A673 (cell line): Measurements from ENCODE around the gene PRICKLE1. TPM values are rescaled to one million over a fixed set of nuclear protein-coding genes. Genes with fewer than 3 reads are reported as not detected.

ENCODE experiments used
- BruUV-seq: library from RNA; stranded (reverse); fragments of 400-500 nt; replicated peaks from 2 replicates; lab custom pipeline; 2021; lab: Mats Ljungman, UMichigan
- CTCF ChIA-PET: fragments of 300-600 bp; sonication (Branson Sonifier 250); formaldehyde crosslinking; loops from one replicate; lab custom pipeline; 2022; ENCODE audit warnings: antibody characterized with exemption; lab: Charles Lee
- POLR2A ChIA-PET: fragments of 300-600 bp; sonication (Branson Sonifier 250); formaldehyde crosslinking; loops from one replicate; lab custom pipeline; 2022; ENCODE audit warnings: antibody characterized with exemption; ENCODE audit not compliant: low non-redundant PET; lab: Charles Lee
- DNase-seq: peaks from one replicate; pipeline ENCODE4 v3.0.0-alpha.2; 2015; ENCODE audit warnings: low spot score
- H3K27ac ChIP-seq: fragments of 200-600 bp; sonication (generic); 2 replicates; pipeline ENCODE4 v1.5.1; 2016; ENCODE audit warnings: mixed run types, low read depth, mild to moderate bottlenecking, mixed read lengths, antibody characterized with exemption, low read length; ENCODE audit not compliant: poor library complexity, severe bottlenecking
- H3K27me3 ChIP-seq: fragments of 200-600 bp; sonication (generic); replicated peaks from 2 replicates; pipeline ENCODE4 v1.6.1; 2017; ENCODE audit warnings: mixed run types, low read depth, mild to moderate bottlenecking, mixed read lengths, antibody characterized with exemption, low read length; ENCODE audit not compliant: insufficient read depth, poor library complexity
- H3K36me3 ChIP-seq: fragments of 200-600 bp; sonication (generic); 2 replicates; pipeline ENCODE4 v1.6.1; 2016; ENCODE audit warnings: mixed run types, mild to moderate bottlenecking, mixed read lengths, antibody characterized with exemption, low read length; ENCODE audit not compliant: insufficient read depth, poor library complexity, severe bottlenecking
- H3K4me1 ChIP-seq: fragments of 200-600 bp; sonication (generic); 2 replicates; pipeline ENCODE4 v1.6.1; 2017; ENCODE audit warnings: mixed run types, mild to moderate bottlenecking, mixed read lengths, antibody characterized with exemption, low read length; ENCODE audit not compliant: insufficient read depth, poor library complexity, severe bottlenecking
- H3K4me3 ChIP-seq: fragments of 200-600 bp; sonication (generic); 2 replicates; pipeline ENCODE4 v1.5.1; 2016; ENCODE audit warnings: low read depth, mixed run types, mild to moderate bottlenecking, mixed read lengths, low read length; ENCODE audit not compliant: poor library complexity, severe bottlenecking
- H3K9me3 ChIP-seq: fragments of 200-600 bp; sonication (generic); 2 replicates; pipeline ENCODE4 v1.6.1; 2016; ENCODE audit warnings: mixed run types, low read depth, mild to moderate bottlenecking, mixed read lengths, antibody characterized with exemption, low read length; ENCODE audit not compliant: poor library complexity, severe bottlenecking
- CTCF ChIP-seq: fragments of 300-800, 200-600 bp; sonication (generic); conservative IDR thresholded peaks from 2 replicates; pipeline ENCODE4 v1.5.1; 2017; ENCODE audit warnings: low read depth, mild to moderate bottlenecking, antibody characterized with exemption, low read length, moderate library complexity, mixed read lengths
- EZH2 ChIP-seq: fragments of 200-600 bp; sonication (generic); IDR thresholded peaks from 2 replicates; pipeline ENCODE4 v1.6.1; 2017; ENCODE audit warnings: borderline replicate concordance, low read depth, mild to moderate bottlenecking, mixed read lengths, antibody characterized with exemption, low read length; ENCODE audit not compliant: poor library complexity, severe bottlenecking
- intact Hi-C: fragments of 100-400 bp; cut with micrococcal nuclease; formaldehyde crosslinking; loops from one replicate; pipeline ENCODE4 v1.10.0; 2022; ENCODE audit not compliant: unreplicated experiment
- total RNA-seq: library from RNA; stranded (reverse); gene quantifications from 2 replicates; pipeline ENCODE4 v1.2.3, GENCODE V29; 2021

The PRICKLE1 gene
- total RNA-seq, 1 experiment from 2014 or later = 1.1 TPM

GRCh38 chr12:42524716-42525115 lies 64.8 kb downstream of the PRICKLE1 start:
- TF ChIP-seq EZH2 = no peak
- TF ChIP-seq CTCF = no peak
- no peak overlapping the region for H3K4me3 ChIP-seq
- intact Hi-C loops = no loop called here
- ChIA-PET CTCF (no interaction called here), POLR2A (no interaction called here)
- H3K36me3 ChIP-seq = no peaks in the 10 kb centered on the region
- DNase-seq = no peak
- H3K9me3 ChIP-seq = no peaks in the 10 kb centered on the region
- BruUV-seq = no TSS peak
- H3K4me1 ChIP-seq = no peaks in the 10 kb centered on the region
- no peaks in the 10 kb centered on the region for H3K27me3 ChIP-seq
- H3K27ac ChIP-seq = no peak overlapping the region

- intact Hi-C loops = no loop called here
- ChIA-PET CTCF (interaction anchor here (0.7 kb wide), 1 partner anchor 1097 kb away, joined by 7 read pairs; no protein-coding TSS in a partner anchor), POLR2A (no interaction called here)
- Histone ChIP-seq H3K27me3 (no peaks in the 10 kb centered on the region), H3K36me3 (no peaks in the 10 kb centered on the region), H3K4me3 (no peak overlapping the region), H3K27ac (no peak overlapping the region), H3K9me3 (no peaks in the 10 kb centered on the region), H3K4me1 (no peaks in the 10 kb centered on the region)
- no peak for DNase-seq
- TF ChIP-seq CTCF = no peak
- no peak for TF ChIP-seq EZH2
- no TSS peak for BruUV-seq
Observed at GRCh38 chr12:42516573-42516972, 73.0 kb downstream of the PRICKLE1 start.

- DNase-seq = no peak
- CTCF ChIA-PET = no interaction called here
- POLR2A ChIA-PET = interaction anchor here (0.6 kb wide), 1 partner anchor 29 kb away, joined by 5 read pairs; no protein-coding TSS in a partner anchor
- BruUV-seq = no TSS peak
- Histone ChIP-seq H3K27ac (no peak overlapping the region), H3K9me3 (no peaks in the 10 kb centered on the region), H3K4me3 (no peak overlapping the region), H3K36me3 (no peaks in the 10 kb centered on the region), H3K4me1 (no peaks in the 10 kb centered on the region), H3K27me3 (no peaks in the 10 kb centered on the region)
- TF ChIP-seq CTCF (no peak), EZH2 (no peak)
- intact Hi-C loops = no loop called here
Observed at GRCh38 chr12:42511656-42512055, 77.9 kb downstream of the PRICKLE1 start.
